ENCODE data around the gene ADAMTSL5. TPM values are rescaled to one million over a fixed set of nuclear protein-coding genes. Genes with fewer than 3 reads are reported as not detected.

Gene ADAMTSL5
- total RNA-seq, 1 experiment from 2014 or later = 9.6 TPM

DNA sequence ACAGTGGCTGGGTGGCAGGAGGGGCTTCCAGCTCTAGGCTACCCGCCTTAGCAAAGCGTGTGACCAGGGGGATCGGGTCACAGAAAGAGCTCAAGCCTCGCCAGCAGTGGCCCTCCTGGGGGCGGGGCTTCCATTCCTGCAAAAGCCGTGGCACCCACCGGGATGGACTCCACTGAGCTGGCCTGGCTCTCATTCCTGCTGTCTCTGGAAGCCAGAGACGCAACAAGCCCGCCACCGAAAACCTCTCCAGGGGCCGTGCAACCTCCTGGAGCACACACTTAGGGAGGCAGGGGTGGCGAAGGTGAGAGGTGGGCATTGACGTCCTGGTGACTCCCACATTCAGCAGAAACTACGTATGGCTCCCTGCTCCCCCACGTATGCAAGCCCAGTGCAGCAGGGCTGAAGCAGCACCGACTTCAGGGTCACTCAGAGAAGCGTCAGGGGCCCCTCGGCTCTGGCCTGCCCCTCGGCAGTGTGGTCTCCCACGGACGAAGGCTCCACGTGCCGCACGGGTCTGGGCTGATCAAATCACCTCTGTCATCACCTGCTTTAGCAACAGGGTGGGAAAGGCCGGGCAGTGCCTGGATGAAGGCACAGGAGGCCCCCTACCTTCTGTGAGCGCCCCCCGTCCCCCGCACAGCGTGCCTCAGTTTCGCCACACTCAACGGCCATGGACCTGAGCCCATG, 36.9 kb downstream of the ADAMTSL5 start:
- BruUV-seq (replicated peaks) = no TSS peak
- Mint-ChIP-seq H3K27me3 (ENCODE audit: unreplicated experiment) (peaks cover 12% of the 10 kb centered on the region), H3K9me3 (ENCODE audit: low read depth, unreplicated experiment) (no peaks in the 10 kb centered on the region), H3K27ac (ENCODE audit: unreplicated experiment) (no peak overlapping the region), H3K36me3 (ENCODE audit: insufficient read depth, unreplicated experiment) (peaks cover 33% of the 10 kb centered on the region), H3K4me1 (ENCODE audit: low read depth, unreplicated experiment) (no peaks in the 10 kb centered on the region), H3K4me3 (ENCODE audit: low read depth, unreplicated experiment) (no peak overlapping the region)
- TF ChIP-seq, protein P1, sequence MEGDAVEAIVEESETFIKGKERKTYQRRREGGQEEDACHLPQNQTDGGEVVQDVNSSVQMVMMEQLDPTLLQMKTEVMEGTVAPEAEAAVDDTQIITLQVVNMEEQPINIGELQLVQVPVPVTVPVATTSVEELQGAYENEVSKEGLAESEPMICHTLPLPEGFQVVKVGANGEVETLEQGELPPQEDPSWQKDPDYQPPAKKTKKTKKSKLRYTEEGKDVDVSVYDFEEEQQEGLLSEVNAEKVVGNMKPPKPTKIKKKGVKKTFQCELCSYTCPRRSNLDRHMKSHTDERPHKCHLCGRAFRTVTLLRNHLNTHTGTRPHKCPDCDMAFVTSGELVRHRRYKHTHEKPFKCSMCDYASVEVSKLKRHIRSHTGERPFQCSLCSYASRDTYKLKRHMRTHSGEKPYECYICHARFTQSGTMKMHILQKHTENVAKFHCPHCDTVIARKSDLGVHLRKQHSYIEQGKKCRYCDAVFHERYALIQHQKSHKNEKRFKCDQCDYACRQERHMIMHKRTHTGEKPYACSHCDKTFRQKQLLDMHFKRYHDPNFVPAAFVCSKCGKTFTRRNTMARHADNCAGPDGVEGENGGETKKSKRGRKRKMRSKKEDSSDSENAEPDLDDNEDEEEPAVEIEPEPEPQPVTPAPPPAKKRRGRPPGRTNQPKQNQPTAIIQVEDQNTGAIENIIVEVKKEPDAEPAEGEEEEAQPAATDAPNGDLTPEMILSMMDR (IDR thresholded peaks at IDR 0.05; ENCODE audit: unreplicated experiment) = no peak
- CTCF ChIA-PET = no interaction called here
- DNase-seq = no peak
- intact Hi-C loops (cut with micrococcal nuclease; ENCODE audit: unreplicated experiment) = no loop called here

DNA sequence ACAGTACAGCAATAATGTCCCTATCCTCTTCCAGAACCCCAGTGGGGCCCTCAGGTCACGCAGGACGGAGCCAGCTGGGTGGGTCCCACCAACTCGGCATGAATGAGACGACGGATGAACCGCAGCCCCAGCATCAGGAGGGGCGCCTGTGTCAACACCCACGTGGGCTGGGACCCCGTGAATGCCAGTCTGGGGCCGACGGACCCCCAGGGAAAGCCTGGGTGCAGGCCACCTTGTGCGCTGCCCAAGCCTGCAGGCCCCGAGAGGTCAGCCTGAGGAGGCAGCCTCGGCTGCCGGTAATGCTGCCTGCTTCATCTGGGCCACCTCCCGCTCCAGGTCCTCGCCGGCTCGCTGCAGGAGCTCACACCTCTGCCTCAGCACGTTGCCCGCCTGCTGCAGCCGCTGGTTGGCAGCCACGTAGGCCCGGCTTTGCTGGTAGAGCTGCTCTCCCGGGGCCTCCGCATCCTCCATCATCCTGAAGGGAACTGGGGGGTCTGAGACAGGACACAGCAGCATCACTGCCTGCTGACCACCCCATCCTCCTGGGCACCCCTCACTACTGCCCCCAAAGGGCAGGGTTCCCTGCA, 38.0 kb downstream of the ADAMTSL5 start:
- intact Hi-C loops (cut with micrococcal nuclease; ENCODE audit: unreplicated experiment) = no loop called here
- Mint-ChIP-seq H3K9me3 (ENCODE audit: low read depth, unreplicated experiment) (no peaks in the 10 kb centered on the region), H3K27ac (ENCODE audit: unreplicated experiment) (no peak overlapping the region), H3K27me3 (ENCODE audit: unreplicated experiment) (peaks cover 1% of the 10 kb centered on the region), H3K4me1 (ENCODE audit: low read depth, unreplicated experiment) (no peaks in the 10 kb centered on the region), H3K36me3 (ENCODE audit: insufficient read depth, unreplicated experiment) (peaks cover 39% of the 10 kb centered on the region), H3K4me3 (ENCODE audit: low read depth, unreplicated experiment) (no peak overlapping the region)
- DNase-seq = no peak
- no TSS peak for BruUV-seq (replicated peaks)
- TF ChIP-seq, protein P1 (IDR thresholded peaks at IDR 0.05; ENCODE audit: unreplicated experiment) = no peak
- CTCF ChIA-PET = no interaction called here

DNA sequence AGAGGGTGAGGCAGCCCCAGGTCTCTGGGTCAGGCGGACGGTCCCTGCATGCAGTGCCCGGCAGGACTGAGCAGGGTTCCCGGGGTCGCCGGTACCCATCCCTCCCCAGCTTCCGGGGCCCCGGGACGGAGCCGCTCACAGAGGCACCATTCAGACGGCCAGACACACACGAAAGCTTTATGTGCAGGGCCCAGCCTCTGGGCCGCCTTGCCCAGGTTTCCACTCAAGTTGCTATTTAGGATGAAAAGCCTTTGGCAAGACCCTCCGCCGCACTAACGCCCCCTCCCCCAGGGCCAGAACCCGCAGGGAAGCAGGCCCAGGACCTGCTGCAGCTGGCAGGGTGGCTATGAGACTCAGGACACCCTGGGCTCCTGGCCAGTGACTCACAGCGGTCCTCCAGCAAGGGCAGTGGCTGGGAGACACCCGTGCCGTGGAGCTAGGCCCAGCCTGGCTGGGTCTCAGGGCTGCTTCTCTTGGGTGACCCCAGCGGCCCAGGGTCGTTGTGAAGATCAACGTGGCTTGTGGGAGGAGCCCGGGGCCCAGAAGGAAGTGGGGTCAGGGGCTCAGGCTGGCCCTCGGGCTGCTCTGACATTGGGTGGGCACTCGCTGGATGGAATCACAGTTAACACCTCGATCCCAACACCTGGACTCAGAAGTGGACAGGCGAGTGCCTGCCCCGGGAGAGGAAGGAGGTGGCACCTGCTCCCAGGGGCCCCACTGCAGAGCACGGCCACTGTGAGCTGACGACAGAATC, 38.6 kb downstream of the ADAMTSL5 start:
- Mint-ChIP-seq H3K4me1 (ENCODE audit: low read depth, unreplicated experiment) (no peaks in the 10 kb centered on the region), H3K36me3 (ENCODE audit: insufficient read depth, unreplicated experiment) (peaks cover 37% of the 10 kb centered on the region), H3K27me3 (ENCODE audit: unreplicated experiment) (no peaks in the 10 kb centered on the region), H3K9me3 (ENCODE audit: low read depth, unreplicated experiment) (no peaks in the 10 kb centered on the region), H3K27ac (ENCODE audit: unreplicated experiment) (no peak overlapping the region), H3K4me3 (ENCODE audit: low read depth, unreplicated experiment) (no peak overlapping the region)
- intact Hi-C loops (cut with micrococcal nuclease; ENCODE audit: unreplicated experiment) = no loop called here
- CTCF ChIA-PET = interaction anchor here (0.6 kb wide), 1 partner anchor 840 kb away, joined by 3 read pairs; no protein-coding TSS in a partner anchor
- TF ChIP-seq, protein P1 (IDR thresholded peaks at IDR 0.05; ENCODE audit: unreplicated experiment) = no peak
- DNase-seq = no peak
- BruUV-seq (replicated peaks) = no TSS peak

DNA sequence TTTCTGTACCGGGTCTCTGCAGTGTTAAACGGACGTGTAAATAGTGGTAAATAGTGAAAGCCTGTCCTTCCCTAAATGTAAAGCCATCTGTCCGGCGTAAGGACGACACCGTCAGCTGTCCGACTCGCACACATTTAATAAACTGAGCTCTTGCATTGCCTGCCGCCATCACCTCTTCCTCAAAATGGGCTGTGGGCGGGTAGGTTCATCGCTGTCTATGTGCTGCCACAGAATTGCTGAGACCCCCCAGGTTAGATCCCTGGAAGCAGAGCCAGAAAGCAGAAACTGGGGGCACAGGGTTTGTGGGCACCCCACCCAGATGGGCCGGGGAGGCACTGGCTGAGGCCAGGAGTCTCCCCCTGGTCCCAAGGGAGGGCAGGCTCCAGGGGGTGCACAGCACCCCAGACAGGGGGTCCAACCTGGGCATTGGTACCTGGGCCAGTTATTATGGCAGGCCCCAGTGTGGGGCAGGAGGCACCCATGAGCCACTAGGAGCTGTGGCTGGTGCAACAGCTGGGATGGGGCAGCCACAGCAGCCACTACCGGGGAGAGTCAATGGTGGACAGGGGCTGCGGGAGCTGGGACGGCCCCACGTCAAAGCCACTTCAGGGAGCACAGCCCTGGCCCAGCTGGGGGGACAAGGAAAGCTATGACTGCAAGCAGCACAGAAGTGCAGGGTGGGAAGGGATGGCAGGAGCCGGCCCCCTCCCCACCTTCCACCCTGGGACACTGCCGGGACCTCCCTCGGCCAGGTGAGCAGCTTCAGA, 39.6 kb downstream of the ADAMTSL5 start:
- no peak overlapping the region for H3K27ac Mint-ChIP-seq (ENCODE audit: unreplicated experiment)
- CTCF ChIA-PET = interaction anchor here (0.6 kb wide), 1 partner anchor 839 kb away, joined by 3 read pairs; no protein-coding TSS in a partner anchor
- BruUV-seq (replicated peaks) = no TSS peak
- intact Hi-C loops (cut with micrococcal nuclease; ENCODE audit: unreplicated experiment) = no loop called here
- H3K36me3 Mint-ChIP-seq (ENCODE audit: insufficient read depth, unreplicated experiment) = peaks cover 27% of the 10 kb centered on the region
- no peak for DNase-seq
- H3K9me3 Mint-ChIP-seq (ENCODE audit: low read depth, unreplicated experiment) = no peaks in the 10 kb centered on the region
- TF ChIP-seq, protein P1 (IDR thresholded peaks at IDR 0.05; ENCODE audit: unreplicated experiment) = no peak
- no peak overlapping the region for H3K4me3 Mint-ChIP-seq (ENCODE audit: low read depth, unreplicated experiment)
- no peaks in the 10 kb centered on the region for H3K4me1 Mint-ChIP-seq (ENCODE audit: low read depth, unreplicated experiment)
- H3K27me3 Mint-ChIP-seq (ENCODE audit: unreplicated experiment) = no peaks in the 10 kb centered on the region
